Fibroblast of villous mesenchyme (primary cell): ENCODE measurements around the gene BCL10. TPM values are rescaled to one million over a fixed set of nuclear protein-coding genes. Genes with fewer than 3 reads are reported as not detected.

Experiments used
- DNase-seq: peaks from one replicate; pipeline ENCODE4 v3.0.0-alpha.2; 2010; ENCODE audit warnings: low read depth
- H3K4me3 ChIP-seq: 2 replicates; pipeline ENCODE4 v1.5.1; 2011; ENCODE audit warnings: low read depth, mild to moderate bottlenecking, low read length
- total RNA-seq: library from RNA; depleted of rRNA; stranded (reverse); fragments of >200 nt; gene quantifications from 2 replicates; pipeline ENCODE4 v1.2.3, GENCODE V29; 2012
- TF ChIP-seq, protein P1 (sequence below): IDR thresholded peaks from 2 replicates; pipeline ENCODE4 v1.5.1; 2012; ENCODE audit warnings: low read depth, mild to moderate bottlenecking, low read length; ENCODE audit not compliant: insufficient read depth

The BCL10 gene
- total RNA-seq, 1 donor: 36.7 TPM

DNA sequence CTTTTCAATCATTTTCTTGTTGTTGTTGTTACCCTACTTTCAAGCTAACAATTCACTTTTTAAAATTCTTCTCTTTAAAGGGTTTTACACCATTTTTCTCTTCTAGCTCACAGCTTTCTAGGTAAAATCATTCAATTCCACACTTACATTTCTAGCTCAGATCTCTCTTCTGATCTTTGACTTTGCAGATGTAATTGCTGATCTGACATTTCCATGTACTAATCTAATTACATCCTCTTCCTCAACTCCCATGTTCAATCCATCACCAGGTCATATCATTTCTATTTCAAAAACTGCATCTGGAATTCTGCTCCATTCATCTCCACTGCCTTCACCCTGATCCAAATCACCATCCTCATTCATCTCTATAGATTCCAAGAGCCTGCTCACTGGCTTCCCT lies 3.0 kb downstream of the BCL10 start:
- TF ChIP-seq, protein P1, sequence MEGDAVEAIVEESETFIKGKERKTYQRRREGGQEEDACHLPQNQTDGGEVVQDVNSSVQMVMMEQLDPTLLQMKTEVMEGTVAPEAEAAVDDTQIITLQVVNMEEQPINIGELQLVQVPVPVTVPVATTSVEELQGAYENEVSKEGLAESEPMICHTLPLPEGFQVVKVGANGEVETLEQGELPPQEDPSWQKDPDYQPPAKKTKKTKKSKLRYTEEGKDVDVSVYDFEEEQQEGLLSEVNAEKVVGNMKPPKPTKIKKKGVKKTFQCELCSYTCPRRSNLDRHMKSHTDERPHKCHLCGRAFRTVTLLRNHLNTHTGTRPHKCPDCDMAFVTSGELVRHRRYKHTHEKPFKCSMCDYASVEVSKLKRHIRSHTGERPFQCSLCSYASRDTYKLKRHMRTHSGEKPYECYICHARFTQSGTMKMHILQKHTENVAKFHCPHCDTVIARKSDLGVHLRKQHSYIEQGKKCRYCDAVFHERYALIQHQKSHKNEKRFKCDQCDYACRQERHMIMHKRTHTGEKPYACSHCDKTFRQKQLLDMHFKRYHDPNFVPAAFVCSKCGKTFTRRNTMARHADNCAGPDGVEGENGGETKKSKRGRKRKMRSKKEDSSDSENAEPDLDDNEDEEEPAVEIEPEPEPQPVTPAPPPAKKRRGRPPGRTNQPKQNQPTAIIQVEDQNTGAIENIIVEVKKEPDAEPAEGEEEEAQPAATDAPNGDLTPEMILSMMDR: no peak
- no peak overlapping the region for H3K4me3 ChIP-seq
- no peak for DNase-seq

DNA sequence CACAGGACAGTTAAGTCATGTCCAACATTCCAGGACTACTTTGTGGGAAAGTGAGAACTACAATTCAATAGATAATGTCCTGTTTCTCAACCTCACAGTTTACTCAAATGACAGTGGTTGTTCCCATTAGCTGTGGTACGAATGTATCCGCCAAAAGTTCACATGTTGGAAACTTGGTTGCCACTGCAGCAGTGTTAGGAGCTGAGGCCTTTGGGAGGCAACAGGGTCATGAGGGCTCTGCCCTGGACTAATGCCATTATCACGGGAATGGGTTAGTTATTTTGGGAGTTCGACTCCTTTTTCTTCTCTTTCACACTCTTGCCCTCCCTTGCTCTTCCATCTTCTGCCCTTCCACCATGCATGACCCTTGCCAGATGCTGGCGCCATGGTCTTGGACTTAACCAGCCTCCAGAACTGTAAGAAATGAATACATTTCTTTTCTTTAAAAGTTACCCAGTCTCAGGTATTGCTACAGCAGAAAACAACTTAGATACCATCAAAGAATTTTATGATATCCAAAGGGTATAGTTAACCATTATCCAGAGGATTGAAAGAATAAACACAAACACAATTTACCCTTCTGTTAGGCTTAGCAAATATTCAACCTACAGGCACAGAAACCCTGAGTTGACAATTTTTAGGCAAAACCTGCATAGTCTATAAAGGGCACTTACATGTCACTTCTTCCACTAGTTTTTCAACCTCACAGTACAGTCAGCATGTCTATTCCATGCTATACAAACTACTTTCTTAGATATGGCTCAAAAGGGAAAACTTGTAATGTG lies 7.4 kb downstream of the BCL10 start:
- no peak for DNase-seq
- H3K4me3 ChIP-seq: no peak overlapping the region
- TF ChIP-seq, protein P1: no peak

DNA sequence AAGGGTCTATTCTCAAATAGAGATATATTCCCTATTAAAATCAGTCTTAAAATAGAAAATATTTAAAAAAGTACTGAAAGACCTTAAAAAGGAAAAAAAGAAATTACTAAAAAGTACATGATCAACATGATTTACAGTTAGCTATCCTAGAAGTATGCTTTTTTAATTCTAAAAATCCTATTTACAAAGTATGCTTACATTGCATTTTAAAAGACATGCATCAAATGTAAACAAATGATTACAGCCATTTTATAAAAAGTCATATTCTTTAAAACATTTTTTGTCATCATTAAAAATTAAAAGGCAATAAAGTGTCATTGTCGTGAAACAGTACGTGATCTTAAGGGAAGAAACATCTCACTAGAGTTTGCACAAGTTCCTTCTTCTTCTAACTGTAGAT lies 9.1 kb downstream of the BCL10 start:
- TF ChIP-seq, protein P1: no peak
- H3K4me3 ChIP-seq: no peak overlapping the region
- no peak for DNase-seq

DNA sequence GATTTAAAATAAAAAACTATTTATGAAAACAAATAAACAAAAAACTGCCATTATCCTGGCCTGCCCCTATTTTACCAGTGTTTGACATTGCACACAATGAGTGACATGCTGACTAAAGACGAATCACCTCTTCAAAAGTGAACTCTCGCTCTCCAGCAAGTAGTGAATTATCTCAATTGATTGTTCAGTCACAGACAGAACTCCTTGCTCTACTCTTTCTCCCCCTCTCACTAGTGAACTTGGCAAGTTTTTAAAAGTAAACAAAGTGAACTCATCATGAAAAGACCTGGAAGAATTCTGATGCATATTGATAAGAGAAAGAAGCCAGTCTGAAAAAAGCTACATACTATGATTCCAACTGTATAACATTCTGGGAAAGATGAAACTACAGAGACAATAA lies 12.3 kb downstream of the BCL10 start:
- DNase-seq: no peak

DNA sequence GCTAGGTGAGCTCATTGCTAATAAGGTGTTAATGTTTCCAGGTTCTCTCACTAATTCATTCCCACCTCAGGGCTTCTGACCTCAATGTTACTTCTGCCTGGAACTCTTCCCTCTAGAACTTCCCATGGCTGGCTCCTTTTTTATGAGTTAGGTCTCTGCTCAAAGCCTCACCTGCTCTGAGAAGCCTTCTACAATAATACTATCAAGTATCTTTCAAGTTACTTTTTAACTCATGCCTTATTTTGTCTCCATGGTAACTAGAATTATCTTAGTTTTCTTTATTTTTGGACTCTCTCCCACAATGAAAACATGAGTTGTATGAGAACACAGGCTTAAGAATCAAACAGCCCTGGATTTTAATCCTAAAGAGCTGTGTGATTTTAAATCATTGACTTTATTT lies 13.4 kb downstream of the BCL10 start:
- H3K4me3 ChIP-seq: no peak overlapping the region
- TF ChIP-seq, protein P1: no peak
- no peak for DNase-seq

More for the DNA sequence above, 12.3 kb downstream of the BCL10 start:
- no peak overlapping the region for H3K4me3 ChIP-seq
- TF ChIP-seq, protein P1: no peak

DNA sequence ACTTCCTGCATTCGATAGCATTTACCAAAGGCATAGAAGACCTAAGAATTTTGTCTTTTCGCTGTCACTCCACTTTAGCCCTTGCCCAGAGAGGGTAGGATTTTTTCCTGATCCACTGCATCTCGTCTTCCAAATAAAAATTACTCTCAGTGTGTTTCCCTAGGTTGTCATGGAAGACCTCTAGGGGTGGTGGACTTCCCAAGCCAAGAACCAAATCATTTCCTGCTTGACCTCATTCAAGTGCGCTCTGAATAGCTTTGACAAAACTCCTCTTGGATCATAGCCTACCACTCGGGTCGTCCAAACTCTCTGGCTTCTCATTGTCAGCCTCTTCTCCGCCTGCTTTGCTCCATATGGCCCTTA lies 16.5 kb downstream of the BCL10 start:
- no peak for DNase-seq
- TF ChIP-seq, protein P1: no peak

More for the DNA sequence above, 16.5 kb downstream of the BCL10 start:
- H3K4me3 ChIP-seq: peak overlapping the region; percentile 78
